Activated B cell treated with CpG ODN at 0.5 μM for 24 hours (primary cell): ENCODE measurements around the gene MYH6. TPM values are rescaled to one million over a fixed set of nuclear protein-coding genes. Genes with fewer than 3 reads are reported as not detected.

Source experiments
- ATAC-seq: fragments of 200-7000 bp; cut with Tn5 transposase; one replicate; pipeline ENCODE4 v1.10.0; 2021; ENCODE audit warnings: low read depth, mild to moderate bottlenecking, moderate library complexity
- CTCF ChIA-PET: fragments of 350-600 bp; sonication (Branson Sonifier 250); formaldehyde crosslinking; loops from one replicate; lab custom pipeline; 2021; ENCODE audit warnings: antibody characterized with exemption; lab: Charles Lee
- POLR2A ChIA-PET: fragments of 350-600 bp; sonication (Branson Sonifier 250); formaldehyde crosslinking; loops from one replicate; lab custom pipeline; 2021; ENCODE audit warnings: antibody characterized with exemption; lab: Charles Lee
- DNase-seq: peaks from one replicate; pipeline ENCODE4 v3.0.0; 2022
- H3K27ac Mint-ChIP-seq: one replicate; pipeline ENCODE4 v1.8.0; 2020; ENCODE audit warnings: mixed read lengths
- H3K27me3 Mint-ChIP-seq: one replicate; pipeline ENCODE4 v1.8.0; 2021; ENCODE audit warnings: mixed read lengths
- H3K36me3 Mint-ChIP-seq: one replicate; pipeline ENCODE4 v1.8.0; 2021; ENCODE audit warnings: low read depth, mixed read lengths
- H3K4me1 Mint-ChIP-seq: one replicate; pipeline ENCODE4 v1.8.0; 2021; ENCODE audit warnings: mixed read lengths
- H3K4me3 Mint-ChIP-seq: one replicate; pipeline ENCODE4 v1.8.0; 2020; ENCODE audit warnings: mild to moderate bottlenecking, mixed read lengths
- H3K9me3 Mint-ChIP-seq: one replicate; pipeline ENCODE4 v1.8.0; 2020; ENCODE audit warnings: mixed read lengths
- CTCF ChIP-seq: fragments of 200-600 bp; IDR thresholded peaks from one replicate; pipeline ENCODE4 v1.8.0; 2022; ENCODE audit warnings: antibody characterized with exemption, mild to moderate bottlenecking
- intact Hi-C: fragments of 100-400 bp; cut with micrococcal nuclease; formaldehyde crosslinking; loops from one replicate; pipeline ENCODE4 v1.15.1; 2024
- total RNA-seq: library from RNA; stranded (reverse); gene quantifications from 2 replicates; pipeline ENCODE4 v1.2.3, GENCODE V29; 2022

Gene MYH6
- total RNA-seq, 1 donor from 2014 or later = not detected

- Mint-ChIP-seq H3K36me3 (no peaks in the 10 kb centered on the region), H3K27ac (no peak overlapping the region)
These were observed 8.0 kb upstream of the MYH6 start for GRCh38 chr14:23415821-23416778.

GRCh38 chr14:23414906-23415820, 7.1 kb upstream of the MYH6 start:
- no peaks in the 10 kb centered on the region for H3K36me3 Mint-ChIP-seq
- no peaks in the 10 kb centered on the region for H3K9me3 Mint-ChIP-seq
- TF ChIP-seq CTCF = no peak
- H3K27ac Mint-ChIP-seq = no peak overlapping the region
- ATAC-seq = no peak
- H3K27me3 Mint-ChIP-seq = peaks cover 24% of the 10 kb centered on the region
- no peaks in the 10 kb centered on the region for H3K4me1 Mint-ChIP-seq
- ChIA-PET POLR2A (no interaction called here), CTCF (no interaction called here)
- intact Hi-C loops = no loop called here
- no peak for DNase-seq
- H3K4me3 Mint-ChIP-seq = no peak overlapping the region

More at GRCh38 chr14:23415821-23416778, 8.0 kb upstream of the MYH6 start:
- ChIA-PET CTCF (no interaction called here), POLR2A (no interaction called here)
- Mint-ChIP-seq H3K4me3 (no peak overlapping the region), H3K27me3 (peaks cover 21% of the 10 kb centered on the region), H3K9me3 (no peaks in the 10 kb centered on the region), H3K4me1 (no peaks in the 10 kb centered on the region)
- DNase-seq (no peak), ATAC-seq (no peak)
- TF ChIP-seq CTCF = no peak
- intact Hi-C loops = no loop called here

- POLR2A ChIA-PET = no interaction called here
- intact Hi-C loops = no loop called here
- Mint-ChIP-seq H3K27ac (no peak overlapping the region), H3K4me3 (no peak overlapping the region), H3K4me1 (no peaks in the 10 kb centered on the region), H3K9me3 (no peaks in the 10 kb centered on the region), H3K27me3 (peaks cover 24% of the 10 kb centered on the region), H3K36me3 (no peaks in the 10 kb centered on the region)
- ATAC-seq (no peak), DNase-seq (no peak)
- TF ChIP-seq CTCF = no peak
- CTCF ChIA-PET = no interaction called here
These were observed 6.2 kb upstream of the MYH6 start for GRCh38 chr14:23414254-23414653.

- CTCF ChIA-PET = no interaction called here
- Mint-ChIP-seq H3K27me3 (peaks cover 27% of the 10 kb centered on the region), H3K4me1 (no peaks in the 10 kb centered on the region), H3K36me3 (no peaks in the 10 kb centered on the region), H3K4me3 (no peak overlapping the region), H3K9me3 (no peaks in the 10 kb centered on the region), H3K27ac (no peak overlapping the region)
- POLR2A ChIA-PET = no interaction called here
- ATAC-seq = no peak
- DNase-seq = no peak
- intact Hi-C loops = no loop called here
- TF ChIP-seq CTCF = no peak
These were observed 5.6 kb upstream of the MYH6 start for GRCh38 chr14:23413681-23414080.
